HG02642 (cell line): ENCODE results near the gene C2CD2L.
"Not testable (repeated sequence)": the region's sequence is repeated elsewhere in the genome, so short reads cannot be mapped to it uniquely, and the experiment has no call there.

ENCODE experiments used
- ATAC-seq: cut with Tn5 transposase; IDR thresholded peaks from one replicate; pipeline ENCODE4 v1.9.1; 2021; ENCODE audit warnings: mild to moderate bottlenecking; ENCODE audit not compliant: unreplicated experiment, poor library complexity

C2CD2L gene

DNA sequence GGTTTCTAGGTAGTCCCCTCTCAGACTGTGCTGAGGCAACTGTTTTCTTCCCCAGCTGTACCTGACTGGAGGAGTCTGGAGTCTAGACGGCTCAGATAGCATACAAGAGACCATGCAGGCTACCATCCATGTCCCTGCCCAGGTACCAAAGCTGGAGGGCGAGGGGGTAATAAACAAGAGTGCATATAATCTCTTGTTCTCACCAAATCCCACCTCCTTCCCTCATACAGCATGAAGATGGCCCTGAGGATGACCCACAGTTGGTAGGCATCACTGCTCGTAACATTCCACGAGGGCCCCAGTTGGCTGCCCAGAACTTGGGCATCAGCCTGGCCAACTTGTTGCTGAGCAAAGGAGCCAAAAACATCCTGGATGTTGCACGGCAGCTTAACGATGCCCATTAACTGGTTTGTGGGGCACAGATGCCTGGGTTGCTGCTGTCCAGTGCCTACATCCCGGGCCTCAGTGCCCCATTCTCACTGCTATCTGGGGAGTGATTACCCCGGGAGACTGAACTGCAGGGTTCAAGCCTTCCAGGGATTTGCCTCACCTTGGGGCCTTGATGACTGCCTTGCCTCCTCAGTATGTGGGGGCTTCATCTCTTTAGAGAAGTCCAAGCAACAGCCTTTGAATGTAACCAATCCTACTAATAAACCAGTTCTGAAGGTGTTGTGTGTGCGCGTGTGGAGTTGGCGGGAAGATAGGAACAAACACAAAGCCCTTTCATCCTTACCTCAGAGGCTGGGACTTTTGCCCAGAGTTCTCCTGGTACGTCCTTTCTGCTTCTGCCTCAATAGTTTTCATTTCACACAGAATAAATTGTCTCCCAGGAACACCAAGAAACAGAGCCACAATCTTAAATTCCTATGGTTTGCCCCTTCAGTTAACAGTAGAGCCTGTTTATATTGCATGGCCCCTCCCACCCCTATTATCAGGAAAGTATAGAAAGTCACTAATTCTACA lies 14.0 kb upstream of the C2CD2L start:
- ATAC-seq: no peak

- peak; percentile 10 for ATAC-seq
These were observed 13.0 kb upstream of the C2CD2L start for GRCh38 chr11:119093942-119094815.

- peak; percentile 44 for ATAC-seq
These were observed 12.4 kb upstream of the C2CD2L start for GRCh38 chr11:119094816-119095065.

DNA sequence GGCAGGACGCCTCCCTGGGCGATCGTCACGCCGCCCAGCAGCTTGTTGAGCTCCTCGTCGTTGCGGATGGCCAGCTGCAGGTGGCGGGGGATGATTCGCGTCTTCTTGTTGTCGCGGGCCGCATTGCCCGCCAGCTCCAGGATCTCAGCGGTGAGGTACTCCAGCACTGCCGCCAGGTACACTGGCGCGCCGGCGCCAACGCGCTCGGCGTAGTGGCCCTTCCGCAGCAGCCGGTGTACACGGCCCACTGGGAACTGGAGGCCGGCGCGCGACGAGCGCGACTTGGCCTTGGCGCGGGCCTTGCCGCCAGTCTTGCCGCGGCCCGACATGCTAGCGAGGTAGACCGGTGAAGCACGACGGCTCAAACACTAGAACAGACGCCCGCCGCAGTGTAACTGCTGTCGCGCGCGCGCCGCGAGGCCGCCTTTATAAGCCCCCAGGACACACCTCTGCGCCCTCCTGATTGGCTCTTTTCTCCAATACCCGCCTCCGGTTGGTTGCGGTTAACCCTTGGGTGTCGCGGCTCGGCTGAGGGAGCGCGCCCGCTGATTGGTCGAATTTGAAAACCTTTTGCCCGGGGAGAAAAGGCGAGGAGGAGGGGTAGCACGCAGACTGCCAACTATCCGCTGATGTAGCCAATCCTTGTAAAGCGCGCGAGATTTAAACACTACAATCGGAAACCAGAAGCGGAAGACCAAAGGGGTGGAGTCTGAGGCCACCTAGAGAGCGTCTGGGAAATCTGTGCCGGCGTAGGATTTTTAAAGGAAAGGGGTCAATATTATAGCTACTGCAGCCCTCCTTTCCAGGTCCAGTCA lies 11.9 kb upstream of the C2CD2L start:
- ATAC-seq: peak; percentile 84

DNA sequence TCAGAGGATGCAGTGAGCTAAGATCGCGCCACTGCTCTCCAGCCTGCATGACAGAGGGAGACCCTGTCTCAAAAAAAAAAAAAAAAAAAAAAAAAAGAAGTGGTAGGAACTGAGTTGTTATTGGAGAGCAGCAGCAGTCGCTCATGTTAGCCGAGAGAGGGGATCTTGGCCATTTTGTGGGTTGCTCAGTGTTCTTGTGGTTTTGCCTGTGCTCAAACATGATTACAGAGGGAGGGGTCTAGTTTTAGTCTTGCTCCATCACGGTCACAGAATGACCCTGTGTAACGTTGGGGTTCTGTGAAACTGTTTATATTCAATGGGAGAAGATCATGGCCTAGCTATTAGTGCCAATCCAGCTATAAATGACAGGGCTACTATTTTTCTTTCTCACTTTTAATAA lies 7.4 kb upstream of the C2CD2L start:
- ATAC-seq: no peak

DNA sequence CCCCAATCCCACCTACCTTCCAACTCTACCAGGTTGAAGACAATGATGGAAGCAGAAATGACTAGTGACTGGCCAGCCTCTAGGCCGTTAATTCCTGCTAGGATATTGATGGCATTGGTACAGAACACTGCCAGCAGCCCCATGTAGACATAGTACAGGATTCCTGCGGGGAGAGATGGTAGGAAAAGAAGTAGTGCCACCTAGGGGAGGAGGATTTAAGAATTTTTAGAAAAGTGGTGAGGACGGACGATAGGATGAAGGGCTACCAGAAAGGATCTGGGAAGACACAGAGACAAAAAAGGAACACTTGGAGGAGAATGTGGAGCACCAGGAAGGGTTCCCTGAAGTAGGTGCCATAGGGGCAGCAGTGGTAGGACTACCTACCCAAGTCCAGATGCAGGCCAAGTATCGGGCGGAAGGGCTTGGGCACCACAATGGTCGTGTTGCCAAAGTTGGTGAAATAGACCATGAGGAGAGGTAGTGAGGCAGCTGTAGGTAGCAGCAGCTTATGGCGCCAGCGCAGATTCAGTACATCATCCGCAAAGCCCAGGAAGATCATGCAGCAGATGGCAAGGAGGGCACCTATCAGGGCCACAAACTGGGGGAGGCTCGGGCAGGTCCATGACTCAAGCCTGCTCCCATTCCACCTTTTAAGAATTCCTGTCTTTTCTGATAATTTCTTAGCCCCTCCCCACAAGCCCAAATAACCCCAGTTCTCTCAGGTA lies 6.7 kb upstream of the C2CD2L start:
- ATAC-seq: no peak

DNA sequence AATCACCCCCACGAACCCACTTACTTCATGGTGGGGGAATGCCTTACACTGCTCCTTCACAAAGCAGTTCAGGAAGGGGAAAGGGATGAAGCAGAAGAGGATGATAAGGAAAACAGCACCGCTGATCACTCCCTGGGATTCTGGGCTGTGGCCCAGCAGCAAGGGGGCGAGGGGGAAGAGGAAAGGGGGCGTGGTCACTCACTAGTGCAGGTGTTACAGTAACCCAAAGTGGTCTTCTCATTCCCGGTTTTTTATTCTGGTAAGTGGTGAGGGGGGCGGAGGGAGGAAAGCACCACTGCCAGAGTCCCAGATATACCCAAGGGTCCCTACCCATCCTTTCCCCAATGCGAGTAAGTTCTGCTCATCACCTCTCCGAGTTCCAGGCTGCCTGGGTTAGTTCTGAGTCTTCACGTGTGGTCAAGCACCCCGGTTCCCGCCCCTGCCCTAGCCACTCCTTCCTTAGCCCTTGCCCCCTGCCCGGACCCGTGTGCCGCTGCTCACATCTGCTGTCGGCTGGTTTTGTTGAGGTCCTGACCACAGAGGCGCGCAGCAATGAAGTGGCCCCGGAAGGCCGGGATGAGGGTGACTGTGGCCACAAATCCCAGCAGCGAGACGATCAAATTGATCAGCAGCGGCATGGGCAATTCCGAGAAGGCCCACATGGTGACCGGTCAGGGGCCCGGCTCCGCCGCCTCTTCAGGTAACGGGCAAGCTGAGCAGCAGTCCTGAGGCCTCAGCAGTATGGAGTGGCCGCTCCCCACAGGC lies 6.0 kb upstream of the C2CD2L start:
- ATAC-seq: peak; percentile 16

DNA sequence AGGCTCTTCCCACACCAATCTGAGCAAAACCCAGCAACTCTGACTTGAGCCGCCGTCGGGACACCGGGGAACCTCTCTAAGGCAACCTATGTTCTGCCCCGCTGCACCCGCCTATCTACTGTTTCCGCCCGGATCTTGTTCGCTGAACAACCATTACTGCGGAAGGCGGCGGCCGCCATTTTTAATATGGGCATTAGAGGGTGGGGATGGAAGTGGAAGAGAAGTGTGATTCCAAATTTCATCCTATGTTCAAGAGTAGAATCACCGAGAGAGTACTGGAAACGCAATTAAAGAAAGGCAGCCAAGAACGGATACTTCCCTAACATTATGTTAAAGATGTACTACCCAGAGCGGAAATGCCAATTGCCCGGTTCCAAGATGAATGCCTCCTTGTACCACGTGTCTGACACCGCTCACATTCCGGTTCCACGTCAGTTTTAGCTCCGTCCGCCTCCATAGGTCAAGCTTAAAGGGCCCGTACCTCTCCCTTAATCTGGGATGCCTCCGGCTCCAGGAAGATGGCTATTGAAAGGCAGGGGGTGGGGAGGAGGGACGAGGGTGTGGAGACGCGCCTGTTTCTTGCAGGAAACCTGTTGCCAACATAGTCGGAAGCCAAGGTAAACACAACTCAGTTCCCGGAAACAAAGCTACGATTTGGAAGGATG lies 5.3 kb upstream of the C2CD2L start, which contains the start of gene DPAGT1:
DPAGT1 (minus strand) TSS at position 95 of the 665 bp plus-strand sequence. CDS start 198 bp downstream, outside the sequence.
- ATAC-seq: peak; percentile 81

- ATAC-seq: not testable (repeated sequence)
These were observed 3.9 kb upstream of the C2CD2L start for GRCh38 chr11:119103161-119103664.

- no peak for ATAC-seq
These were observed 3.4 kb upstream of the C2CD2L start for GRCh38 chr11:119103793-119104192.

DNA sequence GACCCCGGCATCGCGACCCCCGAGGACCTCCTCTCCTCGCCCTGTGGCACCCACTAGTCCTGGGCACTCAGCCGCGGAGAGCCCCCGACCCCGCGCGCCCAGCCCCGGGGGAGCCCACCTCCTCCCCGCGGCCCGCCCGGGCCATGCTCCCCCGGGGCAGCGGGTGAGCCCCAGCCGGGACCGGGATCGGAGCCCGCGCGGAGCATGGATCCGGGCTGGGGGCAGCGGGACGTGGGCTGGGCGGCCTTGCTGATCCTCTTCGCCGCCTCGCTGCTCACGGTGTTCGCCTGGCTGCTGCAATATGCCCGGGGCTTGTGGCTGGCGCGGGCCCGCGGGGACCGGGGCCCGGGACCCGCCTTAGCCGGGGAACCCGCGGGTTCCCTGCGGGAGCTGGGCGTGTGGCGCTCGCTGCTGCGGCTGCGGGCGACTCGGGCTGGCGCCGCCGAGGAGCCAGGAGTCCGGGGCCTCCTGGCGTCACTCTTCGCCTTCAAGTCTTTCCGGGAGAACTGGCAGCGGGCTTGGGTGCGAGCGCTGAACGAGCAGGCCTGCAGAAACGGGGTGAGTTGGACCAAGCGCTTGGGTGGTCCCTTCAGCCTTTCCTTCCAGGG lies 498 bp downstream of the C2CD2L start:
- peak; percentile 32 for ATAC-seq

DNA sequence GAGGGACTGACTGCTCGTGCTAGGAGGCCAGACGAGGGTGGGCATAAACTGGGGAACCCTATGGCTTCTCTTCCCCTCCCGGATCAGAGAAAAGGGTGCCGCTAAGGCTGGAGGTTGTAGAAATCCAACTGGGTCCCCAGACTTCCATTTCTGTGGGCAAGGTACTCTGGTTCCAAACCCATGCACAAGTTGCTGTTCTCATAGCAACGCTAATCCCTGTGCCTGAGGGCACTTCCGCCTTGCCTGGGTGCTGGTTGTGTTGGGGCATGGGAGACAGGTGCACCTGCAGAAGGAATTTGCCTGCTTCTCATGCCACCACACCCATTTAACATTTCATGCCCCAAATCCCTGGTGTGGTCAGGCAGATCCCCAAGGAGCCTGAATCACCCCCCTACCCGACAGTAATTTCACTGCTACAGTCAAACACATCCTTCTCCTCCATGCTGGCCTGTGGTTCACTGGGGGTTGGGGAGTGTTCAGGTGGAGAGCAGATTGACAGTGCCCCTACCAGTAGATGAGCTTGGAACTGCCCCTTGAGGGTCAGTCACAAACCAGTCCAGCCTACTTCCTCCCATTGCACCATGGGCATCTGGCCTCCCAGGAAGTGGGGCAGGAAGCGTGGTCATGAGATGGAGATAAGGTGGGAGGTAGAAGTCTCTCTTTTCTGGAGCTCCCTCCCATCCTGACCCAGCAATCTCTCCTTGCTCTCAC lies 1.2 kb downstream of the C2CD2L start:
- ATAC-seq: no peak

- no peak for ATAC-seq
These were observed 1.7 kb downstream of the C2CD2L start for GRCh38 chr11:119108857-119109221.

GRCh38 chr11:119109843-119110242 lies 2.7 kb downstream of the C2CD2L start:
- ATAC-seq: no peak

GRCh38 chr11:119110439-119110838 lies 3.3 kb downstream of the C2CD2L start:
- no peak for ATAC-seq

GRCh38 chr11:119111361-119111925 lies 4.3 kb downstream of the C2CD2L start:
- no peak for ATAC-seq
